Endothelial cell of umbilical vein (primary cell): ENCODE results near the gene FBLN2. TPM values are rescaled to one million over a fixed set of nuclear protein-coding genes. Genes with fewer than 3 reads are reported as not detected.

Experiments
- BruUV-seq: library from RNA; stranded (reverse); fragments of 400-500 nt; replicated peaks from 2 replicates; lab custom pipeline; 2021; lab: Mats Ljungman, UMichigan
- CTCF ChIA-PET: fragments of 300-600, 350-600 bp; sonication (Branson Sonifier 250); formaldehyde crosslinking; loops from one replicate; lab custom pipeline; 2021; ENCODE audit warnings: antibody characterized with exemption, inconsistent platforms; lab: Charles Lee
- POLR2A ChIA-PET: fragments of 300-600, 350-600 bp; sonication (Branson Sonifier 250); formaldehyde crosslinking; loops from one replicate; lab custom pipeline; 2021; ENCODE audit warnings: antibody characterized with exemption, inconsistent platforms; lab: Charles Lee
- DNase-seq: peaks from one replicate; pipeline ENCODE4 v3.0.0-alpha.2; 2011; ENCODE audit warnings: low read depth, low spot score
- FAIRE-seq: peaks from 2 replicates; lab custom pipeline; 2011; peaks lifted over from hg19 to GRCh38; lab: Jason Lieb, UNC
- H2AFZ ChIP-seq: 2 replicates; pipeline ENCODE4 v1.6.0; 2012; ENCODE audit warnings: low read depth, low read length, control low read depth, inconsistent platforms
- H3K27ac ChIP-seq: 2 replicates; pipeline ENCODE4 v1.5.1; 2011; ENCODE audit warnings: low read depth, mild to moderate bottlenecking, control low read depth, low read length, moderate library complexity; ENCODE audit not compliant: insufficient read depth
- H3K27me3 ChIP-seq, 2 experiments: 2 replicates each; pipeline versions ENCODE4 v1.6.0 to v1.6.1; 2011; ENCODE audit warnings: low read length in 2 of 2, mixed read lengths in 1 of 2; ENCODE audit not compliant: control insufficient read depth in 2 of 2, insufficient read depth in 2 of 2
- H3K36me3 ChIP-seq, 2 experiments: 2 replicates in 1 of 2; 3 replicates in 1 of 2; pipeline ENCODE4 v1.5.1; 2011; ENCODE audit warnings: low read length in 2 of 2, mild to moderate bottlenecking in 1 of 2, moderate library complexity in 1 of 2; ENCODE audit not compliant: control insufficient read depth in 2 of 2, insufficient read depth in 2 of 2; ENCODE audit errors: extremely low read depth in 1 of 2
- H3K4me1 ChIP-seq: 3 replicates; pipeline ENCODE4 v1.5.1; 2011; ENCODE audit warnings: mild to moderate bottlenecking, low read length; ENCODE audit not compliant: control insufficient read depth, insufficient read depth; ENCODE audit errors: extremely low read depth
- H3K4me2 ChIP-seq: 2 replicates; pipeline ENCODE4 v1.6.1; 2011; ENCODE audit warnings: low read length, control low read depth, mixed read lengths; ENCODE audit not compliant: insufficient read depth
- H3K4me3 ChIP-seq, 3 experiments: fragments of 200-600 bp in 1 of 3; sonication (generic), shearing (Covaris generic) in 1 of 3; replicated peaks in 1 of 3; 2 replicates each; pipeline ENCODE4 v1.5.1; 2011 to 2016; ENCODE audit warnings: control low read depth in 3 of 3, low read length in 3 of 3, mild to moderate bottlenecking in 2 of 3, inconsistent platforms in 1 of 3, low read depth in 1 of 3, moderate library complexity in 1 of 3; ENCODE audit not compliant: insufficient read depth in 1 of 3
- H3K79me2 ChIP-seq: 2 replicates; pipeline ENCODE4 v1.6.0; 2012; ENCODE audit warnings: low read length, inconsistent platforms; ENCODE audit not compliant: control insufficient read depth, insufficient read depth
- H3K9ac ChIP-seq: replicated peaks from 2 replicates; pipeline ENCODE3; 2011; ENCODE audit warnings: low read length, control low read depth; ENCODE audit not compliant: insufficient read depth; ENCODE audit errors: extremely low read depth
- H3K9me1 ChIP-seq: replicated peaks from 3 replicates; pipeline ENCODE4 v1.6.0; 2011; ENCODE audit warnings: mild to moderate bottlenecking, low read length; ENCODE audit not compliant: control insufficient read depth, insufficient read depth; ENCODE audit errors: extremely low read depth
- H3K9me3 ChIP-seq: replicated peaks from 2 replicates; pipeline ENCODE4 v1.5.1; 2012; ENCODE audit warnings: low read length, inconsistent platforms; ENCODE audit not compliant: control insufficient read depth, insufficient read depth
- H4K20me1 ChIP-seq: replicated peaks from 2 replicates; pipeline ENCODE3; 2011; ENCODE audit warnings: mild to moderate bottlenecking, low read length; ENCODE audit not compliant: control insufficient read depth, insufficient read depth; ENCODE audit errors: extremely low read depth
- EZH2 ChIP-seq: IDR thresholded peaks from 2 replicates; pipeline ENCODE4 v1.6.1; 2012; ENCODE audit warnings: borderline replicate concordance, low read depth, mild to moderate bottlenecking, moderate library complexity, low read length, inconsistent platforms; ENCODE audit not compliant: severe bottlenecking
- FOS ChIP-seq: IDR thresholded peaks from 2 replicates; pipeline ENCODE4 v1.6.1; 2011; ENCODE audit warnings: mild to moderate bottlenecking, low read length, moderate library complexity, borderline replicate concordance; ENCODE audit not compliant: insufficient read depth
- GATA2 ChIP-seq: IDR thresholded peaks from 2 replicates; pipeline ENCODE4 v1.7.0; 2011; ENCODE audit warnings: low read depth, mild to moderate bottlenecking, moderate library complexity, mixed read lengths, low read length; ENCODE audit not compliant: insufficient read length, insufficient read depth
- JUN ChIP-seq: IDR thresholded peaks from 2 replicates; pipeline ENCODE4 v1.6.1; 2011; ENCODE audit warnings: borderline replicate concordance, low read depth; ENCODE audit not compliant: insufficient read length, insufficient read depth
- MAX ChIP-seq: IDR thresholded peaks from 2 replicates; pipeline ENCODE4 v1.6.1; 2011; ENCODE audit not compliant: insufficient read depth, insufficient read length
- MYC ChIP-seq: IDR thresholded peaks from one replicate; pipeline ENCODE4 v1.6.1; 2011; ENCODE audit warnings: mild to moderate bottlenecking, low read depth, low read length
- POLR2A ChIP-seq: IDR thresholded peaks from 2 replicates; pipeline ENCODE4 v1.6.1; 2012; ENCODE audit warnings: low read depth, mild to moderate bottlenecking, control low read depth, low read length
- POLR2AphosphoS5 ChIP-seq: IDR thresholded peaks from 2 replicates; pipeline ENCODE4 v1.6.1; 2012; ENCODE audit warnings: low read depth, mild to moderate bottlenecking, control low read depth, low read length, moderate library complexity; ENCODE audit not compliant: insufficient read depth
- dilution Hi-C: fragments of 300-500 bp; cut with MboI; formaldehyde crosslinking; loops from one replicate; pipeline ENCODE4 v1.15.0; 2019; ENCODE audit warnings: low sequenced_read_pairs; ENCODE audit not compliant: extremely low pct_ligation_motif_present
- intact Hi-C: fragments of 100-400 bp; cut with micrococcal nuclease; formaldehyde crosslinking; loops from one replicate; pipeline ENCODE4 v1.10.0; 2022
- polyA plus RNA-seq, 4 experiments: library from polyadenylated mRNA; depleted of rRNA in 3 of 4; stranded (reverse) in 3 of 4; unstranded in 1 of 4; fragments of >200 nt; gene quantifications; 2 replicates each; pipeline versions ENCODE4 v1.2.1 to v1.2.3, GENCODE V29; 2011 to 2012; ENCODE audit warnings: missing spikeins in 1 of 4
- total RNA-seq: library from RNA; stranded (reverse); gene quantifications from 2 replicates; pipeline ENCODE4 v1.2.3, GENCODE V29; 2021
- TF ChIP-seq, protein P1 (sequence below), 2 donors: IDR thresholded peaks; 1 replicate in 1 of 2; 2 replicates in 1 of 2; pipeline ENCODE4 v1.5.1; 2011; ENCODE audit warnings: low read length in 2 of 2, mild to moderate bottlenecking in 2 of 2, moderate library complexity in 2 of 2, control low read depth in 1 of 2, inconsistent platforms in 1 of 2, low read depth in 1 of 2; ENCODE audit not compliant: insufficient read depth in 1 of 2; ENCODE audit errors: extremely low read depth in 1 of 2

The FBLN2 gene
- total and polyA plus RNA-seq, 2 donors (not counting 3 experiments of a cell fraction or from before 2014, with no cell fraction given): 1.4 to 1.9 TPM

GRCh38 chr3:13504161-13504831 is 44.6 kb upstream of the FBLN2 start:
- Histone ChIP-seq H3K79me2 (no peaks in the 10 kb centered on the region), H3K27ac (no peak overlapping the region), H3K4me2 (no peak overlapping the region), H4K20me1 (no peaks in the 10 kb centered on the region), H3K9ac (no peak overlapping the region), H3K9me1 (no peaks in the 10 kb centered on the region), H3K9me3 (no peaks in the 10 kb centered on the region), H3K4me3 (no peak overlapping the region), H2AFZ (no peak overlapping the region), H3K4me1 (no peaks in the 10 kb centered on the region), H3K27me3 (no peaks in the 10 kb centered on the region), H3K36me3 (no peaks in the 10 kb centered on the region)
- FAIRE-seq (no peak), DNase-seq (no peak)
- TF ChIP-seq MYC (no peak), POLR2AphosphoS5 (no peak), GATA2 (no peak), EZH2 (no peak), MAX (no peak), POLR2A (no peak), JUN (no peak), FOS (no peak)
- TF ChIP-seq, protein P1, sequence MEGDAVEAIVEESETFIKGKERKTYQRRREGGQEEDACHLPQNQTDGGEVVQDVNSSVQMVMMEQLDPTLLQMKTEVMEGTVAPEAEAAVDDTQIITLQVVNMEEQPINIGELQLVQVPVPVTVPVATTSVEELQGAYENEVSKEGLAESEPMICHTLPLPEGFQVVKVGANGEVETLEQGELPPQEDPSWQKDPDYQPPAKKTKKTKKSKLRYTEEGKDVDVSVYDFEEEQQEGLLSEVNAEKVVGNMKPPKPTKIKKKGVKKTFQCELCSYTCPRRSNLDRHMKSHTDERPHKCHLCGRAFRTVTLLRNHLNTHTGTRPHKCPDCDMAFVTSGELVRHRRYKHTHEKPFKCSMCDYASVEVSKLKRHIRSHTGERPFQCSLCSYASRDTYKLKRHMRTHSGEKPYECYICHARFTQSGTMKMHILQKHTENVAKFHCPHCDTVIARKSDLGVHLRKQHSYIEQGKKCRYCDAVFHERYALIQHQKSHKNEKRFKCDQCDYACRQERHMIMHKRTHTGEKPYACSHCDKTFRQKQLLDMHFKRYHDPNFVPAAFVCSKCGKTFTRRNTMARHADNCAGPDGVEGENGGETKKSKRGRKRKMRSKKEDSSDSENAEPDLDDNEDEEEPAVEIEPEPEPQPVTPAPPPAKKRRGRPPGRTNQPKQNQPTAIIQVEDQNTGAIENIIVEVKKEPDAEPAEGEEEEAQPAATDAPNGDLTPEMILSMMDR (IDR thresholded peaks at IDR 0.05; ENCODE audit: extremely low read depth in 1 of 2, insufficient read depth in 1 of 2, low read depth in 1 of 2, low read length in 2 of 2): no peak
- ChIA-PET POLR2A (no interaction called here), CTCF (interaction anchor here (0.6 to 10.7 kb wide), 2 partner anchors 143 to 144 kb away, joined by 3 to 746 read pairs; no protein-coding TSS in a partner anchor)
- intact Hi-C loops: no loop called here
- no TSS peak for BruUV-seq
- dilution Hi-C loops: no loop called here
